GM04504 (cell line): Measurements from ENCODE around the gene PKIB.
"Not testable (repeated sequence)": the region's sequence is repeated elsewhere in the genome, so short reads cannot be mapped to it uniquely, and the experiment has no call there.

Experiments
- DNase-seq: peaks from one replicate; pipeline ENCODE4 v3.0.0-alpha.2; 2012; ENCODE audit warnings: low read depth

PKIB gene

DNA sequence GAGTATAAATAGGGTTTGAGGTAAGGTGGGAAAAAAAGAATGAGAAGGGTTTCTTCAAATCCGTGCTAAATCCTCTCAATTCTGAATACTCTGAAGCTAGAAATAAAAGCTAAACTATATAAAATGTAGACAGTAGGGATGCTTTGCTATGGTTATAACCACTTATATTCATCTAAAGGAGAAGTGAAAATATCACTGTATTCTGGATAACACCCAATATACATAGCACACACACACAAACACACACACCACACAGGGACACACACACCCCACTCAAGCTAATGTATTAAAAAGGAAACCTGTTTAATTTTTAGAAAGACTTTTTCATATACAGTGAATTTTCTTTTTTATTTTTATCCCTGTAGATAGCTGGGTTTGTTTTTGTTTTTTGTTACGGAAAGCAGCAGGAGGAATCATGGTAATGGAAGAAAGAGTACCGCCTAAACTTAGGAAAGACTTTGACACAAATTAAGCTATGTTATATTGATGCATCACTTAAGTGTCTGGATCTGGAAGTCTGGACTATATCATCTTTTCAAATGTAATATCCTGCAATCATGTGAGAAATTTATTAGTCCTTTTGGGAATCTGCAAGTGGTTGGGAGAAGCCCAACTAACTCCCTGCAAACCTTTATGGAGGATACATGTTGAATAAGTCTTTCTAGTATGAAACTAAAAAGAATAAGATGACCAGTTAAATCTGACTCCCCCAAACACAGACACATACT is 100.9 kb downstream of the PKIB start:
- no peak for DNase-seq

DNA sequence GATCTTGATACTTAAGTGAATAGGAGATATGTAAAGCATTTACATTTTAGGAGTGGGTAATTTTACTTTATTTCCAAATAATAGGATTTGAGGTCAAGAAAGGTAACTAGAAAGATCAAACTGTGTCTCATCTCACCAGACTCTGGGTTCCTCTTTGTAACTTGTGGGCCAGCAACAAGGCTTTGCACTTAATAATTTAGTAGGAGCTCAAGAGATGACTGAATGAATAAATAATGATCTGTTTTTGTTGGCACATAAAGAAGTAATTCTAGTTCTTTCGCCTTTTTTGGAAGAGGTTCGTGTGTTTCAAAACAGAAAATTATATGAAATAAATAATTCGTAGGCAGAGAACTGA is 101.9 kb downstream of the PKIB start:
- no peak for DNase-seq

DNA sequence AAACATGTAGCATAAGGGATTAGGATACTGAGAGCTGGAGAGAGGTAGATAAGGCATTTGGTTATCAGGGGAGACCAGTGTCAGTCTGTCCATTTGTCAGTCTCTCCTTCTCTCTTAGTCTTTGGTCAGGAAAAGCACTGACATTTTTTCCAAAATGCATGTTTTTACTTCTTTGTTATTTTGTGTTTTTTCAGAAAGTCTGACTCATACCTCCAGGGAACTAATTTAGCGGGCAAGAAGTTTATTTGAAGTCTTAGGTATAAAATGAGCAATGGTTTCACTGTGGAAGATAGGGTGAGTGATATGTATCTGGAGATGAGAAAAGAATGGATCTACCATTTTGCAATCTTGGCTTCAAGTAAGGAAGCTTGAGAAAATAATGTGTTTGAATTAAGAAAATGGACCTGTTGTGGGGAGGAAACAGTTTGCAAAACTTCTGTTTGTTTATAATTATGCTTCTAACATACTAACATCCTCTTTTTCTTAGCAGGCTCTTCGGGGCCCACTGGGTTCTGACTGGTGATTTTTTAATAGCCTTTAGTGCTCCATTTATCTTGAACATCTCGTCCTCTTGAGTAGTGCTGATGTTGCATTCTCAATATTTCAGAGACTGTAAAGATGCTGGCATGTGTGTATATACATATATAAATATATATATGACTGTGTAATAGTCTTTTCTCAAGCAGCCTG is 102.4 kb downstream of the PKIB start:
- no peak for DNase-seq

DNA sequence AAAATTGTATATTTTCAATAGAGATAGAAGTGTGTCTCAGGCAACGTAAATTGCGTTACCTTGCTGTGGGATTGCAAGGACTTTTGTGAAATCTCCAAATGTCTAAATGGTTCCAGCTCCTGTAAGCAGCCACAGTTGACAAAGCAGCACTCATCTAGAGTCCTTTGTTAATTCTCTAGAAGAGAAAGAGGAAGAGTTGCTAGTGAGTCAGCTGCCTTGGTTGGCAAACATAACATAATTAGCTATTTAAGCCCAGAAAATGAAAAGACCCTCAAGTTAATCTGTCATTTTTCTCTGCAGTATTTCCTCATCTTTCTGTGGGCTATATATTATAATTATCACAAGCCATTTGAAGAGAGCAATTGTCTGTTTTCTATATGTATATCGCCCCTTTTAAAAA is 102.9 kb downstream of the PKIB start:
- DNase-seq, result no peak

DNA sequence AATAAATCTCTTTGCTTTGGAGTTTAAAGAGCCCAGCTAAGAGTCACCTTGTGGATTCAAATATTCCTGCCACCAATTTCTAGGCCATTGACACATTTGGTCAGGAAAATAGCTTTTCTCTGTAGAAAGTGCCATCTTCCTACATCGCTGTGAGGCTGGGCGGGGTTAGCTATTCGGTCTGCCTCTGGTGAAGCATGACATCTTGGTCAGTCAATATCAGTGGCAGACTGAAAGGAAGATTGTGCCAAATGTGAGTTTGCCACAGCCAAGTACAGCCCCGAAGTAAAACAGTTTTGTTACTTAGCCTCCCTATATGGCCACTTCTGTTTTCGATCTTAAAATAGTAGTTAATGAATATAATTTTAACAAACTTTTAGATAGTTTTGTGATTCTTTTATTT is 103.9 kb downstream of the PKIB start:
- DNase-seq, result no peak

DNA sequence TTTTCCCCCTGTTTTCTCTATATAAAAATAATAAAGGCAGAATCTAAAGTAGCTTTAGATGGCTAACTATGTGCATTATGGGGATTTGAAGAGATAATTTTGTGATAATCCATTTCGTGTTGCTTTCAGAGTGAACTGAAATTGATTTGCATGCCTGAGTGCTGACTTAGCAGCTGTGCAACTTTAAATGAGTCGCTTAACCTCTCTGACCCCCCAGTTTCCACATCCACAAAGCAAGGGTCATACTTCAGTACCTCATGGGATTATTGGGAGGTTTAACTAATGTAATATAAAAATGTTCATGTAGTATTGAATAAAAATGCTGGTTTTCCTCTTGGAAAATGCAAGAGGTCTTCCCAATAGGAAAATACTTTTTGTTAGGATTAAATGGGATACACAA is 105.5 kb downstream of the PKIB start:
- no peak for DNase-seq

DNA sequence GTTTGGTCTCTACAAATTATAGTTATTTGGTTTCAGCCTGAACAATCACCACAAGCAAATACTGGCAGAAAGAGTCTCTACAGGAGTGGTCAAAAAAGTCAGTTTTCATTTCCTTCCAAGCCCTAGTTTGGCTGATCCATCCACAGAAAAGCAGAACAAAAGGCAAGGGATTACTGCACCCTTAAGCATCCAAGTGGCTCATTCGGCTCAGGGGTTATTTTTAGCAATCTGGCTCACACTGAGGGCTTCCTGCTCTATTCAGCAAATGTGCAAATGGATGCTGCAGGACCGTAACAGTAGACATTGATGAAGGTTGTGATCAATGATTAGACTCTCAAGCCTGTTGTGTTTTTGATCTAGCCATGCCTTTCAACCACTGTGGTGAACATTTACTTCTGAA is 107.1 kb downstream of the PKIB start:
- no peak for DNase-seq

DNA sequence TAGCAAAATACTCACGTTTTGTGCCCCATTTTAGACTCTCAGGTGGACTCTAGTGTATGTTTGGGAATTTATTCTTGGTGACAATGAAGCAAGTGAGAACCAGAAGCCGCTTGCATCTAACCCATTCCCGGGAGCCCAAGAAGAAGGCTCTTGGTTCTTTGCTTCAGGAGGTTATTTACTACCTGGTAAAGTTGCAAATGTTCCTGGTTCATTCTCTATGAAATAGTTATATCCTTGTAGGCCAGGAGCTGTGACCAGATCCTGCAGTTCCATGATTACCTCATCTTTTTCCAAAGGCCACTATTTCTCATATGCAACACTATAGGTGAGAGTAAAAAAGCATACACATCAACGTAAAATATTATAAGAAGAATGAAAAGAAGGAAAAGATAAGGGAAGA is 108.4 kb downstream of the PKIB start:
- no peak for DNase-seq

DNA sequence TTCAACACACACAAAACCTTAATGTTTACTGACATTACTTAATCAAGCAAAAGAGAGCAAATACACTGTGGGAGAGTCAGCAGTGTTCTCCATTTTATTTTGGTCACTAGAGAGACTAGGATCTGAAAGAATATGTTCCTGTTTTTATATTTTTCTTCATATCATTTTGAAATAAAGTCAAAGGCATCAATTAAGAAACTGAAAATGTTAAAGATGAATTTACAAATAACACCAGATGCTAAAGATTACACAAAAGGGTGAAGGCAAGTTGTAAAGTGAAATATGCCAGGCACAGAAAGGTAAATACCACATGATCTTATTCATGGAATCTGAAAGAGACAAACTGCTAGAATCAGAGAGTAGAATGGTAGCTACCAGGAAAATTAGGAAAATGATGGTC is 109.0 kb downstream of the PKIB start:
- DNase-seq, result no peak

DNA sequence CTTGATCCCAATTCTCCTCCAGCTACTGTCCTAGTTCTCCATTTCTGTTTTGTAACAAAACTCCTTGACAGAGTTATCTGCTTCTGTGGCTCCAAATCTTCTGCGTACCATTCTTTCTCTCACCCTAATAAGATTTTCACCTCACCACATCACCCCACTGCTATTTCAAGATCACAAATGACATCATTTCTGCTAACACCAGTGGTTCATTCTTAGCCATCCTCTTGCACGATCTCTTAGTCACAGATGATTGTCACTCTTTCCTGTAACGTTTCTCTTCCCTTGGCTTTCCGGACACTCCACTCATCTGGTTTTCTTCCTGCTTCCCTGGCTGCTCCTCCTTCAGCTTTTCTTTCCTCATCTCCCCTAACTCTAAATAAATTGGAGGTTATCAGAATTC is 112.5 kb downstream of the PKIB start:
- DNase-seq, result no peak

DNA sequence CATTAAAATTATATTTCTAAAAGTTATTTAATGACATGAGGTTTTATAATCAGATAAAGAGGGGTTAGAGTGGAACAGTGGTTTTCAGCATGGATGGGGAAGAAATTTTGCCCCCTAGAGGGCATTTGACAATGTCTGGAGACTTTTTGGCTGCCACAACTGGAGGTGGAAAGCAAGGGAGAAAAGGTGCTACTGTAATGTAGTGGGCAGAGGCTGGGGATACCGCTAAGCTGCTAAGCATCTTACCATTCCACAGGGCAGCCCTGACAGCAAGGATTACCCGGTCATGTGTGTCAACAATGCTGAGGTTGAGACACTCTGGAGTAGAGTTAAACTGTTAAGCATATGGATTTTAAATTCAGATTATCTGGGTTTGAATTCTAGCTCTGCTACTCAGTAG is 116.4 kb downstream of the PKIB start:
- DNase-seq, result no peak

DNA sequence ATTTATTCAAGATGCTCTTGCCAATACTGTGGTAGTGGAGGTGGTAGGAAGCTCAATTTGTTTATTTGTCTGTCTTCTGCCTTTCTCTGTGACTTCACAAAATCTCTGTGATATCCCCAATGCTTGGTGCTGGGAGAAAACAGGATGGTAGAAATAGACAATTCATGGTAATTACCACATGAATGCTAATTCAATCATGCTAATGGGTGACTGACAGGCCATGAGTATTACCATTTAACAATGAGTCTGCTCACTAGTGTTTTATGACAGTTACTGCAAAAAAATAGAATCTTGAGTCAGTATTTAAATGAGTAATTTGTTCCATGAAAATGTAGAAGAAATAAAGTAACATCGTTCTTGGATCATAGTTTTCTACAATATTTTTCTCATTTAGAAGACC is 117.0 kb downstream of the PKIB start:
- no peak for DNase-seq

DNA sequence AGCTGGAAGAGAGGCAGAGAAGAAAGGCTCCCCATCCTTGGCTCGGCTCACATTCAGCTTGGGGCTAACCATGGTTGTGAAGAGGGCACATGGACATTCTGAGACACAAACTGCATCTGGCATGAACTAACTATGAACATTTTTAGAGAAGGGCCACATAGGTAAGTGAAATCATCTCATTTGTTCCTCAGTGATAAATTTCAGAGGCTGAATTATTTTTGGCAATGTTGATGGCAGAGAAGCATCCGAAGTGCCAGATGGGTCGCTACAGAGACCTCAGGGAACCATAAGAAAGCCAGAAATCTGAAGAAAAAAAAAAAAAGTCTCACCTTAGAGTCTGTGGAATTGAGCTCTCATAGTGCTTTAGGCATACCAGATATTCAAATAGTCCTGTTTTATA is 120.1 kb downstream of the PKIB start:
- DNase-seq, result no peak

DNA sequence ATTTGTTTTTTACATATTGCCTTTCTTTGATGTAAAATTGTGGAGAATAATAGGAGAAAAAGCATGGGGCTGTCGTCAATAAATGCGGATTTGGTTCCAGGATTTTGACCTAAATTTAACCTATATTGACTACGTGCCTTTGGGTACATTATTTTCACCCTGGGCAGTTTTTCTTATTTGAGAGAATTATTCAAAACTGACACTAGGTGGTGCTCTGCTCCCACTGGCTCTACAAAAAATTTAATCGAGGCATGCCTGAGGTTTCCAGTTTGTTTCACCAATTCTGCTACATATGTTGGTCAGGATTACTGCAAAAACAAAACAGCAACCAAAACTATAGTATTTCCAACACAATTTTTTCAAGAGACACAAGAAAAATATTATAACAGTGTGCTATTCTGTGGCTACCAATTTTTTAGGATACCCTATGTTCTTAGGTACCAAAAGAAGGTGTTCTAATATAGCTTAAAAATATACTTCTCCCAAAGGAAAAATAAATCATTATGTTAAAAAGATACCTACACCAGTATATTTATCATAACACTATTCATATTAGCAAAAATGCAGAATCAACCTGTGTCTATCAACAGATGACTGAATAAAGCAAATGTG is 120.7 kb downstream of the PKIB start:
- peak; percentile 20 for DNase-seq

DNA sequence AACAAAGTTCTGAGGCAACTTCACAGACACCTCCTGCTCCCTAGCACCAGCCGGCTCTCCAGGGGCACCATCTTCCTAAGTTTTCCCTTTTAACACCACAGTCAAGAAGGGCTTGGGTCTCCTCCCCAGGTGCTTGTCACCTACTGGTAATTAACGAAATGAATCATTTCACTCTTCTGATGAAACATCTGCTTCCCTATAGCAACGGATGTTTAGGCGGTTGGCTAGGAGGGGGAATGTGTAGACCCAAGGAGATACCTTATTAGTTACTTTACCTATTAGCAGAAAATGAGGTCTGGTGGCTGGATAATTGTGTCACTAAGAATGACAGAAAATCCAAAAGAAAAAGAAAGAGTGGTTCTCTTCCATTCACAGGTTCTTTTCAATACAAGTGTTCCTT is 123.1 kb downstream of the PKIB start:
- DNase-seq, result no peak

DNA sequence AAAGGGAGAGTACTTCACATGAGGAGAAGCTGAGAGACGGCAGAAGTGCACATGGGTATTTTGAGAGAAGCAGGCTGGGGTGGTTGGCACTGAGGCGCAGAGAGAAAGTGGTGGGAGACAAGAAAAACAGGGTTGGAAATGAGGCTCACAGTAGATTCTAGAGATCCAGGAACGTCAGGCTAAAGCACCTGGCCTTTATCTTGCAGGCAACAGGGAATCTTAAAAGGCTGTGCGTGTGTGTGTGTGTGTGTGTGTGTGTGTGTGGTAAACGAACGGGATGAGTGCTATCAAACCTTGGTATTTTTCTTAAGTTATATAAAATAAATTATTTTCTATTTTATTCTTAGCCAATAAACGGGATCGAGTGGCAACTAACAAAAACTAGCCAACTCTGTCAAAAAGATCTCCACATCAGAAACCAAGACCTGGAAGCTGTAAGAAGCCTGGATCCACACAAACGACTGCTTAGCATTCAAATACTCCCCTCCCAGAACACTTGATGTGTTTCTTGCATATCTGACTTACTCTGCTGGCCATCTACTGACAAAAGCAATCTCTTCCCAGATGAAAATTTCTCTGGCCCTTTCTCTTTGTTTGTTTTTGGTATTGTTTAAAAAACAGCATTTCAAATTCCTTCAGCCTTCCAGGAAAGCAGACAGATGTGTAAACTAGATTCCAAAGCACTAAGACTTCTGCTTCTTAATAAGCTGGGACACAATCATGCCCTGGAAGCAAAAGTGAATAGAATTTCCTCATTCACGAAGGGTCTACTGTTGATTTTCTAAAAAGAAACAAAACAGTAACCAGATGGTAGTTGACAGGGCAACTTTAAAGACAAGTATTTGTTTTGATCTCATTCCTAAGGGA is 124.6 kb downstream of the PKIB start:
- no peak for DNase-seq

DNA sequence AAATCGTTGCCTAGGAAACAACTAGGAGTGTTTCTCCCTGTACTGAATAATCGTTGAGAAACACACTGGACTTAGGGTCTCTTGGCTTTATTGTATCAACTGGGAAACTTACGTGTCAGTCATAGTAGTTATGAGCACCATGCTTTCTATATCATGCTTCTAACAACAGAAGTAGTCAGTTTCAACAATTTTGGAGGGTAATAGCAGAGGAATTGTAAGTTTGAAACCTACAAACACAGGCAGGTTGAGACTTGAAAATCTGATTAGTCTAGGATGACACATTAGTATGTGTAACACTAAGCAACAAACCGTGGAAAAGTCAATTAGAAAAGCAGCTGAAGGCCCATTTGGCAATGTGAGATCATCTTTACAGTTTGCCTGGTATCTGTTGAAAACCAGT is 125.4 kb downstream of the PKIB start:
- DNase-seq, result no peak

DNA sequence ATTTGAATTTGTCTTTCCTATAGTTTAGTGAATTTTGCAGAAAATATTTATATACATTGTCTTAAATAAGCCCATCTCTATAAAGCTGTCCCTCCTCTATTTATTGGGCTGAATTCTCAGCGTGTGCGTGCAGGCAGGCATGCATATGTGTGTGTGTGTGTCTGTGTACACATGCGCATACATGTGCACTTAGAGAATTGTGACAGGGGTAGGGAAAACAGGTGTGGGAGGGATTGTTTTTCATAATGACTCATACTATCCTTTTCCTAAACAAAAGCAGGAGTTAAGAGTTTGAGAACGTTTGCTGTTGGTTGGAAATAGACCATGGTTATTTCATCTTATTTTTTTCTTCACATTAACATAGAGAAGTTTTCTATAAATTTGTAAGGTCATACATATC is 126.0 kb downstream of the PKIB start:
- no peak for DNase-seq

DNA sequence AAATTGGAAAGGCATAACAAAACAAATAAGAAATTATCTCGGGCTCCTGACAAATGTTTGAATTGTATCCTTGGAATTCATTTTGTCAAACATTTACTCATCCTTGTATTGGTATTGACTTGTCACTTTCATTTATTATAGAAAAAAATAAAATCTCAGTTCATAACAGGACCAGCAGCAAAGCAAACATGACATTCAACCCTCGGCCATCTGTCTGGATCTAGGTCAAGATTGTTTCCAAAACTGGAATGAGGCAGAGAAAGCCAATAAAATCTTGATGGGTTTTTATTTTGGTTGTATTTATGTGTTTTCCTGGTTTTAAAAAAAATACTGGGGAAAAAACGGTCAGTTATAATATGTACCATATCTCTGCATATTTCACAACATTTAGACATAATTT is 126.4 kb downstream of the PKIB start:
- DNase-seq, result no peak

DNA sequence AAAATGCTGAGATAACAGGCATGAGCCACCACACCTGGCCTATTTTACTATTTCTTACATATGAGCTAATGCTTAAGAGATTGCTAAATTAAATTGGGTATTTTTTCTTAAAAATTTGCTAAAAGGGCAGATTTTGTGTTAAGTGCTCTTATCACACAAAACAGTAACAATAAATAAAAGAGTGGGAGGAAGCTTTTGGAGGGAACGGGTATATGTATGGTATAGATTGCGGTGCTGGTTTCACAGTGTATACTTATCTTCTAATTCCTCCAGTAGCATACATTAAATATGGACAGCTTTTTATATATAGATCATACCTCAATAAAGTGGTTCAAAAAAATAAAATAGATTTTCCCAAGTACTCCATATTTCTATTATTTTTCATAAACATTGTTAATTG is 129.9 kb downstream of the PKIB start:
- DNase-seq, result no peak

DNA sequence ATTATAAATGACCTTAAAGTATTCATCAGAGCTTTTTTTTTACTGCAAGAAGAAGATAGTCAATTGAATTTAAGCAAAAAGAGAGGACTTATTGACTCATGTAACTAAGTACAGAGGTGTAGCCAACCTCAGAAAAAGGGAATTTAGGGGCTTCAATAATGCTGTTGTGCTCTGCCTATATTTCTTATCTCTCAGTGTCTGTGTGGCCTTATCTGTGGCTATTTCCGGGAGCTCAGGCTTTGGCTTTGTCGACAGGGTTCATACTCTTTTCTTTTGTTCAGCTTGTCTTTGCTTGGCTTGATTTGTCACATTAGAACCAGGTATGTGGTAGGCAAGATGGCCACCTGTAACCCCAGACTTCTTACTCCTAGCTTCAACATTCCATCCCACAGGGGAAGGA is 130.7 kb downstream of the PKIB start:
- DNase-seq, result no peak

DNA sequence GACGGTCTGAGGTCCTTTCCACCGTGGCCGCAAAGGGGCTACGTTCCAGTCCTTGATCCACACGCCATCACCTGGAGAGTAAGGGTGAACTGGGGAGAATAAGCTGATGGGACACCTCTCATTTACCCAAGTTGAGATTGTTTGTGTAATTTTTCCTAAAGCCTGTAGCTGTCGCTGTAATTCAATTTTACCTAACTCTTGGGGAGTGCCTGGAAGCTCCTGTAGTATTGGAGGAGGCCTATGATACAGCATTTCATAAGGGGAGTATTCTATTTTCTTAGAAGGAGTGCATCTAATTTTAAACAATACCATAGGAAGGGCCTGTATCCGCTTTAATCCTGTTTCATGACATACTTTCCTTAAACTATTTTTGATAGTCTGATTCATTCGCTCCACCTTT is 134.0 kb downstream of the PKIB start:
- not testable (repeated sequence) for DNase-seq

DNA sequence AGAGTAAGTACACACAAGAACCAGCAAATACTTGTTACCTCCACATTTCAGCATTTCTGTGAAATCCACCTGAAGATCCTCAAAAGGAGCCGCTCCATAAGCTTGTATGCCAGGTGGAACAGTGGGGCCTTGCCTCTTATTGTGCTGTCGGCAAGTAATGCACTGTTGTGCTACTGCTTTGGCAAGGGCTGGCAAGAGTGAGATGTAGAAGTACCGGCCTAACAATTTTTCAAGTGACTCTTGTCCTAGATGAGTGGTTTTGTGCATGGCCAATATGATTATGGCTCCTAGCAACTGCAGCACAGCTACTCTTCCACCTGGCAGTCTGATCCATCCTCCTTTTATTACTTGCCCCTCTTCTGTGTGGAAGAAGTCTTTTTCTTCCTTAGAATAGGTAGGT is 134.7 kb downstream of the PKIB start:
- not testable (repeated sequence) for DNase-seq
